GM18520 (cell line): ENCODE results near the gene PCDH7.

Source experiments
- ATAC-seq: cut with Tn5 transposase; IDR thresholded peaks from one replicate; pipeline ENCODE4 v1.9.1; 2021; ENCODE audit not compliant: unreplicated experiment

The PCDH7 gene, protein sequence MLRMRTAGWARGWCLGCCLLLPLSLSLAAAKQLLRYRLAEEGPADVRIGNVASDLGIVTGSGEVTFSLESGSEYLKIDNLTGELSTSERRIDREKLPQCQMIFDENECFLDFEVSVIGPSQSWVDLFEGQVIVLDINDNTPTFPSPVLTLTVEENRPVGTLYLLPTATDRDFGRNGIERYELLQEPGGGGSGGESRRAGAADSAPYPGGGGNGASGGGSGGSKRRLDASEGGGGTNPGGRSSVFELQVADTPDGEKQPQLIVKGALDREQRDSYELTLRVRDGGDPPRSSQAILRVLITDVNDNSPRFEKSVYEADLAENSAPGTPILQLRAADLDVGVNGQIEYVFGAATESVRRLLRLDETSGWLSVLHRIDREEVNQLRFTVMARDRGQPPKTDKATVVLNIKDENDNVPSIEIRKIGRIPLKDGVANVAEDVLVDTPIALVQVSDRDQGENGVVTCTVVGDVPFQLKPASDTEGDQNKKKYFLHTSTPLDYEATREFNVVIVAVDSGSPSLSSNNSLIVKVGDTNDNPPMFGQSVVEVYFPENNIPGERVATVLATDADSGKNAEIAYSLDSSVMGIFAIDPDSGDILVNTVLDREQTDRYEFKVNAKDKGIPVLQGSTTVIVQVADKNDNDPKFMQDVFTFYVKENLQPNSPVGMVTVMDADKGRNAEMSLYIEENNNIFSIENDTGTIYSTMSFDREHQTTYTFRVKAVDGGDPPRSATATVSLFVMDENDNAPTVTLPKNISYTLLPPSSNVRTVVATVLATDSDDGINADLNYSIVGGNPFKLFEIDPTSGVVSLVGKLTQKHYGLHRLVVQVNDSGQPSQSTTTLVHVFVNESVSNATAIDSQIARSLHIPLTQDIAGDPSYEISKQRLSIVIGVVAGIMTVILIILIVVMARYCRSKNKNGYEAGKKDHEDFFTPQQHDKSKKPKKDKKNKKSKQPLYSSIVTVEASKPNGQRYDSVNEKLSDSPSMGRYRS (N-terminal part only)

GRCh38 chr4:30720021-30720660, at the start of gene PCDH7:
PCDH7 (plus strand) TSS chr4:30720369; CDS start chr4:30721423, 1,054 bp downstream.
- no peak for ATAC-seq

- no peak for ATAC-seq
Observed at GRCh38 chr4:30671926-30672448, 48.2 kb upstream of the PCDH7 start.

DNA sequence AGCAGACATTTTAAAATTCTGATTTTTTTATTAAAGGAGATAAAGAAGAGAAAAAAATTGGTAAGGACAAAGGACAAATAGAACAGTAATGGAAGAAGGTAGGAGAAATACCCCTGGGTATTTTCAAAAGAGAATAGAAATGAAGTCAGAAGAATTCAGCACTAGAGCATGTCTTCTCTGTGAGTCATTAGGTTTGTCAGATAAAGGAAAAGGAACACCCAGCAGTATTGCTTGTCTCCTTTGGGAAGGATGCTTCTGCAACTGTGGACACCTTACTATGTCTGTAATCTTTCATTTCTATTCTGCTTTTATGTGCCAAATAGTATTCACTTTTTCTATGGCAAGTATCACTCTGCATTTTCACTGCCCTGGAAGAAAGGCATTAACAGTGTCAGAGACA, 24.0 kb upstream of the PCDH7 start:
- no peak for ATAC-seq

GRCh38 chr4:30714408-30715031, 5.6 kb upstream of the PCDH7 start:
- ATAC-seq: no peak

GRCh38 chr4:30716158-30716557, 4.0 kb upstream of the PCDH7 start:
- ATAC-seq: no peak

GRCh38 chr4:30716681-30717207, 3.4 kb upstream of the PCDH7 start:
- ATAC-seq: no peak

GRCh38 chr4:30717208-30718020, 2.8 kb upstream of the PCDH7 start:
- ATAC-seq: no peak

DNA sequence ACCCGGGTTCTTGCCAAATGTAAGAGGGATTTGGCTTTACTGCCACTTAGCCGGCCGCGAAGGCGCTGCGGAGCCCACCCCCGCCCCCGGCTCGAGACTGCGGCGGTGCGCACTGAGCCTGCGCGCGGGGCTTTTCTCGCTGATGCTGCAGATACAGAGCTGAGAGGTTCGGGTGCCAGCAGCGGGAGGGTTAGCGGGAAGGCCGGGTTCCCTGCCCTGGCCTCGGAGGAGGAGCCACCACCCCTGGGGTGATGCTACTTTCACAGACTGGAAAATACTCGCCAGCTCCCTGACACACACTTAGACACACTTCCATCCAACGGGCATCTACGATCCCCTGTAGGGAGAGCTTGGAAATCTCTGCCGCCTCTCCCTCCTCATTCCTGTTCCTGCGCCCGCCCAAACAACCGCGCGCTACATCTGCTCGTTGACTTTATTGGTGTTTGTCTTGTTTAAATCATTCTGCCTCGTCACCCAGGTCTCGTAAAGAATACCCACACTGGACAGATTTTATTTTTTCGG, 2.1 kb upstream of the PCDH7 start:
- no peak for ATAC-seq

DNA sequence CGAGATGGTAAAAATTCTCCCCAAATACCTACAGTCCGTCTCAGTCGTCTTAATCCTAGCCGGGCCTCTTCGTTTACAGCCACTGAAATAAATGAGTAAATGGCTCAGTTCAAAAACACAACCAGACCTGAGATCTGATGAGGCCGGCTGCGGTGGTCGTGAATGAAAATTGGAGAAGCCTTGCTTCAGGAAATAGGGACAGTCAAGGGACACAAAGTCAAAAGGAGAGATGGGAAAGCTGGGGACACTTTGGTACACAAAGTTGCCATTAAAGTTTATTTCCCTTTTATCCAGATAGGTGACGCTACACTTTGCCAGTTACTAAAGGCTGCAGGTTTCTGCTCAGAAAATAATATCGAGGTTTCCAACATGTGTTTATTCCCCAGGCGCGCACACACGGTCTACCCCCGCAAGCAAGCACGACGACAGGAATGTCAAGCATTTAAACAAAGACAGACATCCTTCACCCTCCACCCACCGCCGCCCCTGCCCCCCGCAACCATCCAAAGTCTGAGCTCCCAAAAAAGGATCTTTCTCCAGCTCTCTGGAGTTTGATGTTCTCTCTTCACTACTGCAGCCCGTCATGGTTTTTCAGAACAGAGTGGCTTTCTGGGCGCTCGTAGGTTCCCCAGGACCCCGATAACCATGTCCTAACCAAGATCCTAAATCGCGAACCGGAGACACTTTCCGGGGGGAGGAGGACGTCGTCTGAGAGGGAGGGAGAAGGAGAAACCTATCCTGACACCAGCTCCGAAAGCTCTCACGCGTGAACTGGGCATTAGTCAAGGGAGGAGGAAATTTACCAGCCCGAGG, 1.3 kb upstream of the PCDH7 start:
- no peak for ATAC-seq

- ATAC-seq: no peak
Observed at GRCh38 chr4:30719454-30720020, 632 bp upstream of the PCDH7 start.

DNA sequence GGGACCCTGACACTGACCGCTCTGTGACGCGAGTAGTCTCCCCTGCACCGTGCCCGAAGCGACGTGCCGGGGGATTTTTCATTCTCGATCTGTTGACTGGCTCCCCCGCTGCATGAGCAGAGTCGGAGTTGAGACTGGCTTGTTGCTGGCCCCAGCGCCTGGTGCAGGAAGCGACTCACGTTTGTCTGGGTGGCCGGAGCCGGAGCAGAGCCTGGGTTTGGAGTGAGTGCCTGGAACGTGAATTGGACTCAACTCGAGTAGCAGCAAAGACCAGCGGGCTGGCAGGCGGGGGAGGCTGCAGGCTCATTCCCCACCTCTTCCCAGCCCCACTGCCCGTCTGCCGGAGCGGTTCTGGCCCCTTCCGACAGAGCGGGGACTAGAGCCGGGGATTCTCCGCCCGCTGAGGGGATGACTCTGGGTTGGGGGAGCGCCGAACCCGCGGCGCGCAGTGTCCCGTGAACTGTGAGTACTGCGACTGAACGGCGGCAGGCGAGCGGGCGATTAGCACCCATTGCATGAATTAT, 554 bp downstream of the PCDH7 start:
- no peak for ATAC-seq

DNA sequence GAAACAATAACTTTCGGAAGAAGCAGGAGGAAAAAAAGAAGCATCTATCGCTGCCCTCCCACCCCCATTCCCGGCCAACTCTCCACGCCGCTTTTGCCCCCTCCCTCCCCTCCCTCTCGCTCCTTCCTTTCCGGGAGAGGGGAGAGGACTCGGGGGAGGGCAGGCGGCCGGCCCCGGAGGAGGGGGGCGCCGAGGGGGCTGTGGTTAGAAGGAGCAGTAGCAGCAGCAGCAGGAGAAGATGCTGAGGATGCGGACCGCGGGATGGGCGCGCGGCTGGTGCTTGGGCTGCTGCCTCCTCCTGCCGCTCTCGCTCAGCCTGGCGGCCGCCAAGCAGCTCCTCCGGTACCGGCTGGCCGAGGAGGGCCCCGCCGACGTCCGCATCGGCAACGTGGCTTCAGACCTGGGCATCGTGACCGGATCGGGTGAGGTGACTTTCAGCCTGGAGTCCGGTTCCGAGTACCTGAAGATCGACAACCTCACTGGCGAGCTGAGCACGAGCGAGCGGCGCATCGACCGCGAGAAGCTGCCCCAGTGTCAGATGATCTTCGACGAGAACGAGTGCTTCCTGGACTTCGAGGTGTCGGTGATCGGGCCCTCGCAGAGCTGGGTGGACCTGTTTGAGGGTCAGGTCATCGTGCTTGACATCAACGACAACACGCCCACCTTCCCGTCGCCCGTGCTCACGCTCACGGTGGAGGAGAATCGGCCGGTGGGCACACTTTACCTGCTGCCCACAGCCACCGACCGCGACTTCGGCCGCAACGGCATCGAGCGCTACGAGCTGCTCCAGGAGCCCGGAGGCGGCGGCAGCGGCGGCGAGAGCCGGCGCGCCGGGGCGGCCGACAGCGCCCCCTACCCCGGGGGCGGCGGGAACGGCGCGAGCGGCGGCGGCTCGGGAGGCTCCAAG, 1.3 kb downstream of the PCDH7 start:
- ATAC-seq: no peak

GRCh38 chr4:30722092-30722358, 1.9 kb downstream of the PCDH7 start:
- no peak for ATAC-seq

DNA sequence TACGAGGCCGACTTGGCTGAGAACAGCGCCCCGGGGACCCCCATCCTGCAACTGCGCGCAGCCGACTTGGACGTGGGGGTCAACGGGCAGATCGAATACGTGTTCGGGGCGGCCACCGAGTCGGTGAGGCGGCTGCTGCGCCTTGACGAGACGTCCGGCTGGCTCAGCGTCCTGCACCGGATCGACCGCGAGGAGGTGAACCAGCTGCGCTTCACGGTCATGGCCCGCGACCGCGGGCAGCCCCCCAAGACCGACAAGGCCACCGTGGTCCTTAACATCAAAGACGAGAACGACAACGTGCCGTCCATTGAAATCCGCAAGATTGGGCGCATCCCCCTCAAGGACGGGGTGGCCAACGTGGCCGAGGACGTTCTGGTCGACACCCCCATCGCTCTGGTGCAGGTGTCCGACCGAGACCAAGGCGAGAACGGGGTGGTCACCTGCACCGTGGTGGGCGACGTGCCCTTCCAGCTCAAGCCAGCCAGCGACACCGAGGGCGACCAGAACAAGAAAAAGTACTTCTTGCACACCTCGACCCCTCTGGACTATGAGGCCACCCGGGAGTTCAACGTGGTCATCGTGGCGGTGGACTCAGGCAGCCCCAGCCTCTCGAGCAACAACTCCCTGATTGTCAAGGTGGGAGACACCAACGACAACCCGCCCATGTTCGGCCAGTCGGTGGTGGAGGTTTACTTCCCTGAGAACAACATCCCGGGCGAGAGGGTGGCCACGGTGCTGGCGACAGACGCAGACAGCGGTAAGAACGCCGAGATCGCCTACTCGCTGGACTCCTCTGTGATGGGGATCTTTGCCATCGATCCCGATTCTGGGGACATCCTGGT, 2.4 kb downstream of the PCDH7 start:
- ATAC-seq: no peak

GRCh38 chr4:30723201-30723955, 3.2 kb downstream of the PCDH7 start:
- ATAC-seq: no peak

DNA sequence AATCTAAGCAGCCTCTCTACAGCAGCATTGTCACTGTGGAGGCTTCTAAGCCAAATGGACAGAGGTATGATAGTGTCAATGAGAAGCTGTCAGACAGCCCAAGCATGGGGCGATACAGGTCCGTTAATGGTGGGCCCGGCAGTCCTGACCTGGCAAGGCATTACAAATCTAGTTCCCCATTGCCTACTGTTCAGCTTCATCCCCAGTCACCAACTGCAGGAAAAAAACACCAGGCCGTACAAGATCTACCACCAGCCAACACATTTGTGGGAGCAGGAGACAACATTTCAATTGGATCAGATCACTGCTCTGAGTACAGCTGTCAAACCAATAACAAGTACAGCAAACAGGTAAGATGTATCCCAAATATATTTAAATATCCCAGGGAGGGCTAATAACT, 4.1 kb downstream of the PCDH7 start:
- ATAC-seq: no peak
